SK-N-SH treated with all-trans-retinoic acid at 6 μM for 48 hours (cell line): Measurements from ENCODE around the gene ANKRD36.

Source experiments
- ARNTL ChIP-seq: fragments of 450-650 bp; formaldehyde crosslinking; IDR thresholded peaks from 2 replicates; pipeline ENCODE4 v1.5.0; 2020; ENCODE audit warnings: low read depth, mild to moderate bottlenecking, moderate library complexity, borderline replicate concordance
- PPARA ChIP-seq: fragments of 250-450 bp; sonication (Bioruptor Pico); IDR thresholded peaks from 2 replicates; pipeline ENCODE4 v1.5.0; 2020; ENCODE audit warnings: mild to moderate bottlenecking, borderline replicate concordance
- SNAI2 ChIP-seq: fragments of 250-450 bp; sonication (Bioruptor Pico); IDR thresholded peaks from 2 replicates; pipeline ENCODE4 v1.5.0; 2020; ENCODE audit warnings: mild to moderate bottlenecking, moderate library complexity
- ZC3H10 ChIP-seq: fragments of 250-450 bp; sonication (Bioruptor Pico); IDR thresholded peaks from 2 replicates; pipeline ENCODE4 v1.5.1; 2021; ENCODE audit warnings: mild to moderate bottlenecking, moderate library complexity
- TF ChIP-seq, protein P1 (sequence below): fragments of 250-450 bp; sonication (Bioruptor Pico); IDR thresholded peaks from 2 replicates; pipeline ENCODE4 v1.8.0; 2020; ENCODE audit warnings: mild to moderate bottlenecking, moderate library complexity, borderline replicate concordance

DNA sequence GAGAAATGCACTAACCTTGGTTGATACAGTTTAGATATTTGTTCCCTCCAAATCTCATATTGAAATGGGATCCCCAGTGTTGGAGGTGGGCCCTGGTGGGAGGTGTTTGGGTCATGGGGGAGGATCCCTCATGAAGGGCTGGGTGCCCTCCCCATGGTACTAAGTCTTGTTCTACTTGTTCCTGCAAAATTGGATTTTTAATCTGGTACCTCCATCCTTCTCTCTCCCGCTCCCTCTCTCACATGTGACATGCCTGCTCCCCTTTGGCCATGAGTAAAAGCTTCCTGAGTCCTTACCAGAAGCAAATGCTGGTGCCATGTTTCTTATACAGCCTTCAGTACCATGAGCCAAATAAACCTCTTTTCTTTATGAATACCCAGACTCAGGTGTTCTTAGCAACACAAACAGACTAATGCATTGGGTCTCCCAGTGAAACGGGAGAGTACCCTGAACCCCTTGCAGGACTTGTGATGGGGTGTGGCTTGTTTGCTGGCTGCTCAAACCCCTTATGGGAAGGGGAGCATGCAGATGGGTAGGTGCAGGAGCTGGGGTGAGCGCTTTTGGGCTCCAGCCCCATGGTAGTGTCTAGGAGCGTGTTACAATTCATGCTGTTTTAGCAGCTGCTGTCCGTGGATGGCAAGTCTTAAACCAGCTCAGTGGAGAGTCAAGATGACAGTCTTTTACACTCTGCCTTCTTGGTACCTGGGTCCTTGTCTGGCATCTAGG is 45.5 kb upstream of the ANKRD36 start:
- TF ChIP-seq ARNTL (CRISPR knock-in tag) (no peak), ZC3H10 (CRISPR knock-in tag) (no peak), PPARA (CRISPR knock-in tag) (no peak), SNAI2 (CRISPR knock-in tag) (no peak)
- TF ChIP-seq, protein P1, sequence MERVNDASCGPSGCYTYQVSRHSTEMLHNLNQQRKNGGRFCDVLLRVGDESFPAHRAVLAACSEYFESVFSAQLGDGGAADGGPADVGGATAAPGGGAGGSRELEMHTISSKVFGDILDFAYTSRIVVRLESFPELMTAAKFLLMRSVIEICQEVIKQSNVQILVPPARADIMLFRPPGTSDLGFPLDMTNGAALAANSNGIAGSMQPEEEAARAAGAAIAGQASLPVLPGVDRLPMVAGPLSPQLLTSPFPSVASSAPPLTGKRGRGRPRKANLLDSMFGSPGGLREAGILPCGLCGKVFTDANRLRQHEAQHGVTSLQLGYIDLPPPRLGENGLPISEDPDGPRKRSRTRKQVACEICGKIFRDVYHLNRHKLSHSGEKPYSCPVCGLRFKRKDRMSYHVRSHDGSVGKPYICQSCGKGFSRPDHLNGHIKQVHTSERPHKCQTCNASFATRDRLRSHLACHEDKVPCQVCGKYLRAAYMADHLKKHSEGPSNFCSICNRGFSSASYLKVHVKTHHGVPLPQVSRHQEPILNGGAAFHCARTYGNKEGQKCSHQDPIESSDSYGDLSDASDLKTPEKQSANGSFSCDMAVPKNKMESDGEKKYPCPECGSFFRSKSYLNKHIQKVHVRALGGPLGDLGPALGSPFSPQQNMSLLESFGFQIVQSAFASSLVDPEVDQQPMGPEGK (CRISPR knock-in tag) = no peak
